GM12891 (cell line): ENCODE data around the gene PTPRO.

Source experiments
- POLR2A ChIP-seq: IDR thresholded peaks from 2 replicates; pipeline ENCODE4 v1.6.1; 2011; ENCODE audit warnings: low read depth, low read length, control low read depth
- POLR2AphosphoS5 ChIP-seq: IDR thresholded peaks from 2 replicates; pipeline ENCODE4 v1.6.1; 2011; ENCODE audit warnings: low read depth, low read length, control low read depth
- POU2F2 ChIP-seq: IDR thresholded peaks from 2 replicates; pipeline ENCODE4 v1.6.1; 2011; ENCODE audit warnings: low read depth, mild to moderate bottlenecking, control low read depth, low read length, moderate library complexity

DNA sequence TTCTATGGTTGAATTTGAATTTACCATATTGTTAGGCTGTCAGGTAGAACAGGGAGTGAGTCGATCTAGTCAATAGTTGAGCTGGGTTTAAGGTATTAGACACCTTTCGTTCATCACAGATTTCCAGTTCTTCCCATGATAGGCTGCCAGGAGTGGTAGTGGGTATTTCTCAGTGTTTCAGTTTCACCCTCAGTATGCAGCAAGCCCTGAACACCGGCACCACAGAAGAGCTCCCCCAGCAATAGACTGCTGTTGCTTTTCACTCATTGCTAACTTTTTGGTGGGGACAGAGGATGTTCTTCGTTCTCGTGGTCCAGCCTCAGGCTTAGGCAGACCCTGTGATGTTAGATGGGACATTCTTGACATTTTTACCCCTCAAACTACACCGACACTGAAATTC, 164.6 kb downstream of the PTPRO start:
- TF ChIP-seq POLR2A: no peak
- no peak for TF ChIP-seq POLR2AphosphoS5
- no peak for TF ChIP-seq POU2F2
